ENCODE data around the gene ADIPOR2.

Gene ADIPOR2

DNA sequence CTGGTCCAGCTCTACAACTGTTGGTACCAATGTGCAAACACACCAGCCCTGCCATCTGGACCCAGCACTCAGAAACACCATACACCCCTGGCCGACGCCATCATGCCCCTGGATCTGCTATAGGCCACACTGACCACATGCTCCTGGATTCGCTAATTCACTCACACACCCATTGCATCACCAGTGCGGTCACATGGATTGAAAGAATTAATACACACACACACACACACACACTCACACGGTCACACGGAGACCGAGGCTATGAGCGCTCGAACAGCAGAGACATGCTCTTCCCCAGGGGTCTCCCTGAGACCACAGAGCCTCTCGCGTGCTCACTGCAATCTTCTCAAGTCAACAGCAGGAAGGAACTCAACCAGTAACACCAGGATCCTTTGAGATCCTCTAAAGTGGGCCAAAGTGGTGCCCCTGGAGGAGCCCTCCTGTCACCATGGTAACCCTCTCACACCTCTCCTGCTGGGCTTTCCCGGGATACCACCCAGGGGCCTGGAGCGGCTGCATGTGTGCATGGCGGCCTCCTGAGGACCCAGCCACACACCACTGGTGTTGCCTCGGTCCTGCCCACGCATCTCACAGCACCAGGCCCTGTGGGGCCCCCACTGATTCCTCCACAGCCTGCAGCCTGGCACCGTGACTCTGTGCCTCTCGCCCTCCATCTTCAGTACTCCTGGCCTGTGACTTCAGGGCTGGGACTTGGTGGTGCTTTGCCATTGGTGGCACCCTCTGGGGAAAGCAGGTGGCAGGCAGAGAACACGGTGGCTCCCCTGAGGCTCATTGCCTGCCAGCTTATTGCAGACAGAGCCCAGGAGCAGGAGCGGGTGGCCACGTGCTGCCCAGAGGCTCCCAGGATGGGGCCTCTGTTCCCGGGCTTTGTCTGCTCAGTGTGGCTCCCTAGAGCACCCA is 144.6 kb downstream of the ADIPOR2 start:
- TF ChIP-seq, protein P1, sequence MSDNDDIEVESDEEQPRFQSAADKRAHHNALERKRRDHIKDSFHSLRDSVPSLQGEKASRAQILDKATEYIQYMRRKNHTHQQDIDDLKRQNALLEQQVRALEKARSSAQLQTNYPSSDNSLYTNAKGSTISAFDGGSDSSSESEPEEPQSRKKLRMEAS (IDR thresholded peaks at IDR 0.05; ENCODE audit: low read depth, low read length), result peak; percentile 50; the same call in 1 of the 2 replicates
- TF ChIP-seq MYC (IDR thresholded peaks at IDR 0.05; ENCODE audit: low read depth, low read length), result 0 out of 2 replicates have a peak, but pooled peaks have one; percentile 17
- no peak for TF ChIP-seq POLR2A (IDR thresholded peaks at IDR 0.05; ENCODE audit: extremely low read depth, insufficient read length)
- TF ChIP-seq, protein P2, sequence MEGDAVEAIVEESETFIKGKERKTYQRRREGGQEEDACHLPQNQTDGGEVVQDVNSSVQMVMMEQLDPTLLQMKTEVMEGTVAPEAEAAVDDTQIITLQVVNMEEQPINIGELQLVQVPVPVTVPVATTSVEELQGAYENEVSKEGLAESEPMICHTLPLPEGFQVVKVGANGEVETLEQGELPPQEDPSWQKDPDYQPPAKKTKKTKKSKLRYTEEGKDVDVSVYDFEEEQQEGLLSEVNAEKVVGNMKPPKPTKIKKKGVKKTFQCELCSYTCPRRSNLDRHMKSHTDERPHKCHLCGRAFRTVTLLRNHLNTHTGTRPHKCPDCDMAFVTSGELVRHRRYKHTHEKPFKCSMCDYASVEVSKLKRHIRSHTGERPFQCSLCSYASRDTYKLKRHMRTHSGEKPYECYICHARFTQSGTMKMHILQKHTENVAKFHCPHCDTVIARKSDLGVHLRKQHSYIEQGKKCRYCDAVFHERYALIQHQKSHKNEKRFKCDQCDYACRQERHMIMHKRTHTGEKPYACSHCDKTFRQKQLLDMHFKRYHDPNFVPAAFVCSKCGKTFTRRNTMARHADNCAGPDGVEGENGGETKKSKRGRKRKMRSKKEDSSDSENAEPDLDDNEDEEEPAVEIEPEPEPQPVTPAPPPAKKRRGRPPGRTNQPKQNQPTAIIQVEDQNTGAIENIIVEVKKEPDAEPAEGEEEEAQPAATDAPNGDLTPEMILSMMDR (IDR thresholded peaks at IDR 0.05; ENCODE audit: low read depth, low read length), result no peak
- peak; percentile 52 for DNase-seq (ENCODE audit: low read depth)
- H3K4me3 ChIP-seq (ENCODE audit: low read depth, low read length), result no peak overlapping the region

DNA sequence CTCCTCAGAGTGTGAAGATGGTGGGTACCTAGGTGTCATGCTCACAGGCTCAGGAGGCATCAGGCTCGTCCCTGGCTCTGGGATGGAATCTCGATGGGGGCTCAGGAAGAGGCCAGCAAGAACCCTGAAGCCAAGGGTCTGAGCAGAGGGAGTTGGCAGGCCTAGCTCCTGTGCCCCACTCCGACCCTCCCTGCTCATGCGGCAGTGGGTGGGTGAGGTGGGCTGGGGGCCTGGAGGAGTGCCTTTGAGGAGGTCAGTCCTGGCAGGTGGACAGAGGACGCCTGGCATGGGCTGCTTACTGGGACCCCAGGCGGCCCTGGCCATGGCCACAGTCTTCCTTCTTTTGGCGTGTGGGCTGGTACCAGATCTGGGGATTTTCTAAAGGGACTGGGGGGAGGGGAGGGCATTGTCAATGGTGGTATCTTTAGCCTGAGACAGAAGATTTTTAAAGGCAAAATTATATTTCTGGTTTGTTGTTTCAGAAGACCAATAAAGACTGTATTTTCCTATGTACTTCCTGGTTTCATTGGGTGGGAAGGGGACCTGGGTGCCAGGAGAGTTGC is 145.5 kb downstream of the ADIPOR2 start:
- no peak for DNase-seq (ENCODE audit: low read depth)
- no peak overlapping the region for H3K4me3 ChIP-seq (ENCODE audit: low read depth, low read length)
- TF ChIP-seq MYC (IDR thresholded peaks at IDR 0.05; ENCODE audit: low read depth, low read length) (no peak), POLR2A (IDR thresholded peaks at IDR 0.05; ENCODE audit: extremely low read depth, insufficient read length) (no peak)
- TF ChIP-seq, protein P2 (IDR thresholded peaks at IDR 0.05; ENCODE audit: low read depth, low read length), result no peak
- TF ChIP-seq, protein P1 (IDR thresholded peaks at IDR 0.05; ENCODE audit: low read depth, low read length), result no peak

DNA sequence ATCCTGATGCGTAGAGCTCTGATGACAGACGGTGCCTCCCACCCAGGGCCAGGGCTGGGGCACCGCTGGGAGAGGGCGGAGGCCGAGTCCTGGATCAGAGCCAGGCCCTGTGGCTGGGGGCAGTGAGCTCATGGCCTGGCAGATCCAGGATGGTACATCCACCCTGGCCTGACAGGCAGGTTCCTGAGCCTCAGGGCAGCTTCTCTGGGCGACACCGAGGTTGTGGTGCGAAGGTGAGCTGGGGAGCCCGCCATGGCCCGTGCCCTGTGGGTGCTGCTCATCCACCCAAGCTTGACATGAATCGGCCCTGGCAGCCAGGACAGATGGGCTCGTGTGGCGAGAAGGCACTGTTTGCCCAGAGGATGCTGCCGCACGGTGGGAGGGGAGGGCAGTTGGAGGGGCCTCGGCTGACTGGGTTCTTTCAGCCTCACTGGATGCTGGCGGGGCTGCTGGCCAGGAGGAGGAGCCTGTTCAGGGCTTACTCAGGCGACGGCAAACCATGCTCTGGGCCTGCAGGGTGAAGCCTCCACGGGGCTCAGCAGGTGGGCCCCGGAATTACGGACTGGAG is 146.1 kb downstream of the ADIPOR2 start:
- no peak for DNase-seq (ENCODE audit: low read depth)
- no peak overlapping the region for H3K4me3 ChIP-seq (ENCODE audit: low read depth, low read length)

DNA sequence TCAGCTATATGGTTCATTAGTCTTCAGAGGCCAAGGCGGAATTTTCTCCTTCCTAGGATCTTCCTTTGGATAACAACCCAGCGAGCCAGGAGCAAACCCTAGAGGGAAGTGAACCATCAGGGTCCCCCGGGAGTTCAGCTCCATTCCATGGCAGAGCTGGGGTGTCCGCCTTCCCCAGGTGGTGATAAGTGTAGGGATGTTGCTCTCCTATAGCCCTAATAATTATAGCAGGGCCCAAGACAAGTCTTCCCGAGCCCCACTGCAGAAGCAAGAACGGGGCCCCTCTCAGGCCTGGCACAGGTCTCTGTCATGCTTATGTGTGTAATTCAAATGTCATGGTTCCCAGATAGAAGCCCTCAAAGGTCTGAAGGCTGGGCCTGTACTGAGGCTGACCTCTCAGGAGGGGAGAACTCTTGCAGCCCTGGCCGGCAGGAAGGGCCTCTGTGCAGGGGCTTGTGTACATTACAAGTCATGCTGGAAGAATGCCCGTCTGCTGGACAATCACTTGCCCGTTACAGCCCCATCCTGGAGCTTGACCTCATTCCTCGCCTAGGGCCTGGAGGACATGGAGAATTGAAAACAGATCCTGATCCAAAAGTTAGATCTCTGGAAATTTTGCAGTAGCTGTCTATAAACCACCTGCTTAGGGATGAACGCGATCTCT is 146.8 kb downstream of the ADIPOR2 start:
- DNase-seq (ENCODE audit: low read depth), result no peak
- no peak overlapping the region for H3K4me3 ChIP-seq (ENCODE audit: low read depth, low read length)
- no peak for TF ChIP-seq MYC (IDR thresholded peaks at IDR 0.05; ENCODE audit: low read depth, low read length)
- TF ChIP-seq, protein P1 (IDR thresholded peaks at IDR 0.05; ENCODE audit: low read depth, low read length), result no peak
- no peak for TF ChIP-seq POLR2A (IDR thresholded peaks at IDR 0.05; ENCODE audit: extremely low read depth, insufficient read length)
- TF ChIP-seq, protein P2 (IDR thresholded peaks at IDR 0.05; ENCODE audit: low read depth, low read length), result no peak

More for the DNA sequence above, 146.1 kb downstream of the ADIPOR2 start:
- TF ChIP-seq, protein P1 (IDR thresholded peaks at IDR 0.05; ENCODE audit: low read depth, low read length), result no peak
- TF ChIP-seq, protein P2 (IDR thresholded peaks at IDR 0.05; ENCODE audit: low read depth, low read length), result no peak
- no peak for TF ChIP-seq MYC (IDR thresholded peaks at IDR 0.05; ENCODE audit: low read depth, low read length)
